ENCODE data around the gene ACSS3.
"Not testable (repeated sequence)": the region's sequence is repeated elsewhere in the genome, so short reads cannot be mapped to it uniquely, and the experiment has no call there.

ACSS3 gene

DNA sequence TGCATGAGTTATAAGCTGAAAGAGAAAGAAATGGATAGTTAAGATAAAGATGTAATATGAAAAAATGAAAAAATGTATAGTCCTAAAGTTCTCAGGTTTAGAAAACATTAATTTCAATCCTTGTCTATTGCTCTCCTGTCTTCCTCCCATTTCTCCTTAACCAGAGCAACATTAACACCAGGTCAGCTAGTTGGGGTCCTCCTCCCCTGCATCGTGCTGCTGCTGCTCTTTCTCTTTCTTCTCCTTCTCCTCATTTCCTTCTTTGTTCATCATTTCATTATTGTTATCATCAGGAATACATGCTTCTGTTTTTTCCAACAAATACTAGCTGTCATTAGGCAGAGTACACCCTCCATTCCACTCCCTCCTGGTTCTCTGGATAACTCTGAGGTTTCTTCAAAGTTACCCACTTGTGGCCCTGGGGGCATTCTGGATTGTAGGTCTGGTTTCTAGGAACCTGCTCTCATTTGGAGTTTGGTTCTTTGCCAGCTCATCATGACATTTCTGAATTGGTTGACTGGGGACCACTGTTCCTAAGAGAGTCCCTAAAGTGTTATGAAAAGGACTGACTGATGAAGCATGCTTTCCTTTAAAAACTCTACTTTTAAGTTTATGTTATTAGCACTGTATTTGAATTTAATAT lies 17.0 kb downstream of the ACSS3 start:
- DNase-seq, result no peak

DNA sequence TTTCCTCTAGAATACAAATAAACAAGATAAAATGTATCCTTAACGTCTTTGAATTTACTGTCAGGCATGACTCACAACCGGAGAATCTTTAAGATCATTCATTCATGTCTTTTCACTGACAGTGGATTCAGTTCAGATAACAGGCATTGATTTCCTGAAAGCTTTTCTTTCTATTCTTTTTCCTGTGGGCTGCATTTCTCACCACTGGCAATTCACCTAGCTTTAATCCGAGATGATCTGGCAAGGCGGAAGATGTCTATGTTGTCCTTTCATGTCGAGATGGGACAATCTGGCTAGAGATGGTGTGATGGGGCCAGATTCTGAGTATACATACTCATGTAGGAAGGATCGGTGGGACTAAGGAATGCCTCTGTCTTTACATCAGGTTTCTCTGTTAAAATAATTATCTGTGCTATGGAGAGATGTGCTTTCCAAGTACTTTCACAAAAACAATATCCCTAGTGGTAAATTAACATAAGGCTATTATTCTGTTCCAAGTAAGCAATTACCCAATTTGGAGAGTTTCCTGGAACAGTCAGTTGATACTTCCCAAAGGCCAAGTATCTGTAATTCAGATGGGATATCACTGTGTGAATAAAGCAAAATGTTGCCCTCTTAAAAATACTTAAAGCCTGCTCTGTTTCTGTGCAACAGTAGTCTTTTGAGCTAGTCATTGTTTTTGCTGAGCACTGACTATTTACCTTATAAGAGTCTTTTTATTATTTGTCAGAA lies 17.8 kb downstream of the ACSS3 start:
- no peak for DNase-seq

DNA sequence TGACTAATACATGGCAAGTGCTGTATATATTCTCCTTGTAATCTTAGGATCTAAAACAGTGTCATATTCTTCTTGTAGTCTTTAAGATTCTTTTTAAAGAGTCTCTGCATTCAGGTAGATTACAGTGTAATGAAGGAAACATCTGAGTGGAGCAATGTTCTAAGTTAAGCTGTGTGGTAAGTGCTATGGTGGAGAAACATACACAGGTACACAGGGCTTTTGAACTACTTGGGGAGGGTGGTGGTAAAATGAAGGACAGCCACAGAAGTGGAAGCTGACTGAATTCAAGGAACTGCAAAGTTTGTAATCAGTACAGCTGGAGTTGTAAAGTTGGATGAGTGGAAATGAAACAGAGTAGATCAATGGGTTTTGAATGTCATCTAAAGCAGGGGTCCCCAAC lies 27.8 kb downstream of the ACSS3 start:
- no peak for DNase-seq

DNA sequence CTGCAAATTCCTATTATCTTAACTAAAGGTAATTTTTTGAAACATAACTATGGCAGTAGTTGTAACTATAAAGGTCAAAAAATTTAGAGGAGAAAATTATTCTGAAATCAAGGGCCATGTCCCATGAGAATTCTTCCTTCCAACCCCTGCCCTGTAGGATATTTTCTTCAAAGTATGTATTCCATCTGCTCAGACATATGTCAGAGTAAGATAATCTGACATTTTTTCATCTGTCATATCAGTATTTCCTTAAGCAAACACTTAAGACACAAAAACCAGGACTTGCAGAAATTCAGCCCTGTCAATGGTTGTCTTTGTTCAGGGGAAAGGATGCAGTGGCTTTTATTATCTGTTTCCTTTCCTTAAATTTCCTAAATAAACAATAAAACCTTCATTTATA lies 36.3 kb downstream of the ACSS3 start:
- DNase-seq, result no peak

DNA sequence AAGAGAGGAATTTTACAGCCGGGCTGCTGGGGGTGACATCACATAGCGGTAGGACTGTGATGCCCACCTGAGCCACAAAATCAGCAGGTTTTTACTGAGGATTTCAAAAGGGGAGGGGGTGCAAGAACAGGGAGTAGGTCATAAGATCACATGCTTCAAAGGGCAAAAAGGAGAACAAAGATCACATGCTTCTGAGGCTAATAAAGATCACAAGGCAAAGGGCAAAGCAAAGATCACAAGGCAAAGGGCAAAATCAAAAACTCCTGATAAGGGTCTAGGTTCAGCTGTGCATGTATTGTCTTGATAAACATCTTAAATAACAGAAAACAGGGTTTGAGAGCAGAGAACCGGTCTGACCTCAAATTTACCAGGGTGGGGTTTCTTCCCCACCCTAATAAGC lies 41.2 kb downstream of the ACSS3 start:
- DNase-seq, result not testable (repeated sequence)

DNA sequence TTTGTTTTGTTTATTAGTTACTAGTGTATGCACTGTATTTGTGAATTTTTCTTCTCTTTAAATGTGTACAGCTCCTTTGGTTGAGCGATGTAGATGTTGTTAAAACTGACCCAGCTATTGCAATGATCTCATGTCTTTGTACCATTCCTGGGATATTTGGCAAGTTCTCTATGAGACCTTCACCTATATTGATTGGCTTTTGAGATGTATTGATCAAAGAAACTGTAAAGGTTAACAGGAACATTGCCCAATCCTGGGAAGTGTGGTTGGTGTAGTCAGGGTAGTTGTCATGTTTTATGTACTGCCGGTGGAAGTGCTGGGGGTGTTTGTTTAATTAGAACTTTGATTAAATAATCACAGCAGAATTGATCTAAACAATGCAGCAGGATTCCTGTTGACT lies 43.1 kb downstream of the ACSS3 start:
- no peak for DNase-seq

DNA sequence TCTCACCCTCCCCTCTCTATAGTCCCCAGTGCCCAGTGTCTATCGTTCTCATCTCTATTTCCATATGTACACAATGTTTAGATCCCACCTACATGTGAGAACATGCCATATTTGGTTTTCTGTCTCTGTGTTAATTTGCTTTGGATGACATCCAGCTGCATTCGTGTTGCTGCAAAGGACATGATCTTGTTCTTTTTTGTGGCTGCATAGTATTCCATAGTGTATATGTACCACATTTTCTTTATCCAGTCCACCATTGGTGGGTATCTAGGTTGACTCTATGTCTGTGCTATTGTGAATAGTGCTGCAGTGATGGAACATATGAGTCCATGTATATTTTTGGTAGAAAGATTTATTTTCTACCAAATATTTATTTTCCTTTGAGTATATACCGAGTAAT lies 45.7 kb downstream of the ACSS3 start:
- DNase-seq, result no peak

DNA sequence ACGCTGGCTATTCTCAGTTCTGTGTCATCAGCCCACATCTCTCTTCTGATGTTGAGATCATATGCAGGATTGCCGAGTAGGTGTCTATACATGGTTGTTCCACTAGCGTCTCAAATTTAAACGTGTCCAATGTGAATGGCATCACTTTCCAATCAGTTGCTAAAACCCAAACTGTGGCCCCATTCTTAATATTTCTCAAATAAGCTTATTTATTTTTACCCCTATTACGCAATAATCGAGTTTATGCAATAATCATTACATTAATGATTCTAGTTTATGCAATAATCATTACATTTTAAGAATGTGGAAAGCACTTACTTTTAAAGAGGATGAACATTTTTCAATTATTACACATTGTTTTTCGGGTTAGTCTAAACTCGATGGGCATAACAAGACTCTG lies 47.8 kb downstream of the ACSS3 start:
- no peak for DNase-seq

DNA sequence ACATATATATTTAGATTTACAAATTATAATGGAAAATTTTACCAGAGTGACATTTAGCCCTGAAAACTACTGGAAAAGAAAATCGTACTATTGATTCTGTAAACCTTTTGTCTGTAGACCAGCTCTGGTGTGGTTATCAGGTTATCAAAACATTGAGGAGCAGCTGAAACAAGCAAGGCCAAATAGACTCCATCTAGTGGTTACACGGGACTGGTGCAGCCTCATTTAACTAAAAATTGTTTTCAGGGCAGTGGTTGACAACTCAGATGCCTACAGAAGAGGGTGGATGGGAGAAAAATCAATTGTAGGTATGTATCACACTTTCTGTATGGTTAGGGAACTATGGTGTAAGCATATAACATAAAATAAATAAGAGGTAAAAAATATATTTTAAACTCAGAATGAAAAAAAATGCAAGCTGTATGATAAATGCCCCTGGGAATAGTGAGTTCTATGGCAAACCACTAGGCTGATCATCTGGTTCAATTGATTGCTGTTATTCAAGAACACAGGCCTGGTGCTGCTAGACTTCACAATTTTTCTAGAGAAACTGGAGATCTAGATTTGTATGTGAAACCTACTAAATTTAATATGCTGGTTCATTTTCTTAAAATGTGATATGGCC lies 51.2 kb downstream of the ACSS3 start:
- peak; percentile 81 for DNase-seq

DNA sequence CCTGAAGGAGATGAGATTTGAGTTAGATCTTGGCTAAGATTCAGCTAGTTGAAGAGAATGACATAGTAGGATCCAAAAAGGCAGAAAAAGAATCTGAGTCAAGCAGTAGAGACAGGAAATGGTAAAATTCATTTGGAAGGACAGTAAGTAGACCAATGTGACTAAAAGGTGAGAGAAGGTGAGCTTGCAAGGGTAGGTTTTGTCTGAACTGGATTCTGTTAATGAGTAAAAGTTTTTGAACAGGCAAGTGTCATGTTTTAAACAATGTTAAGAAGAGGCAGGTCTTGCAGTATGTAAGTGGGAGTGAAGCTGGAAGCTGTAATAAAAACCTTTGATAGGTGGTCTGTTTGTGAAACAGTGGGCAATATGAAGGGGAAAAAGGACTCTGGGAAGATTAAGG lies 58.6 kb downstream of the ACSS3 start:
- no peak for DNase-seq

DNA sequence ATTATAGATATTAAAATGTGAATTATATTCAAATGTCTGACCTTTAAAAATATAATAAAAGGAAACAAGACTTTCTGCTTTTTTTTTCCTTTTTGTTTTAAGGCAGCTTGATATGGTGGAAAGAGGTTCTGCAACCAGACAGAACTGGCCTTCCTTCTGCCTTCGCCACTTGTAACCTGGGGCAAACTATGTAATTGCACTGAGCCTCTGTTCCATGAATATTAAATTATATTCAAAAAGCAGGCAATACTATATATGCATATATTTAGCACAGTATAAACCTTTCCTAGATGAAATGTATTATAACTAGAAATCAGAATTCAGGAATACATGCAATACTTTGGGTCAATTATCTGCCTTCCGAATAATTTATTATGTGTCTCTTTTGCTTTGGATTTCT lies 59.9 kb downstream of the ACSS3 start:
- no peak for DNase-seq

DNA sequence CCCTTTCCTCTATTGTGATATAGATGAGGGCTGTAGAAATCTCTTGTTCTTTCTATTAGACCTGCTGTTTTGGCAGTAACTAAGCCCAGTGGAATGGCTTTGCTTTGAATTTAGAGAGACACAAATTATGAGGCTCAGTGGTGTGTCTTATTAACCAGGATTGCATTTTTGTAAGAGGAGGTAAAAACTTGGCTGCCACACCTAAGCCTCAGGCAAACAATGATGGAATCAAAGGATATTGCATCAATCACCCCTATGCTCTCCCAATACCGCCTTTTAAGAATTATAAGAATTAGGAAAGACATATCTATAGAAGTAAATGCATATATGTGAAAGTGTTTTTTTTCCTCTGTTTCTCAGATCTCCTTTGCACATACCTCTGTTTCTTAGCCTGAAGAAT lies 63.3 kb downstream of the ACSS3 start:
- no peak for DNase-seq

DNA sequence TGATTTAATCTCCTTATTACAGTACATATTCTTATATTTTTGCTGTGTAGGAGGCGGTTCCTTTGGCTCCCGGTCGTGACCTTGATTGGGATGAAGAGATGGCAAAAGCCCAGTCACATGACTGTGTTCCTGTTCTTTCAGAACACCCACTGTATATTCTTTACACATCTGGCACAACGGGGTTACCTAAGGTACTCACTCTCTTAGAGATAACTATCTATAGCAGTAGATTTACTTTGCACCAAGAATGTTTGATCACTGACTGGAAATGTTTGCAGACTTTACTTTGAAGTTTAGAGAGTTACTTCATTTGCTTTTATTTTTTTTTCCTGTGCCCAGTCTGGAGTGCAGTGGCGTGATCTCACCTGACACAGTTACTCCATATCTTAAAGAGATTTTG lies 65.2 kb downstream of the ACSS3 start:
- DNase-seq, result peak; percentile 92

DNA sequence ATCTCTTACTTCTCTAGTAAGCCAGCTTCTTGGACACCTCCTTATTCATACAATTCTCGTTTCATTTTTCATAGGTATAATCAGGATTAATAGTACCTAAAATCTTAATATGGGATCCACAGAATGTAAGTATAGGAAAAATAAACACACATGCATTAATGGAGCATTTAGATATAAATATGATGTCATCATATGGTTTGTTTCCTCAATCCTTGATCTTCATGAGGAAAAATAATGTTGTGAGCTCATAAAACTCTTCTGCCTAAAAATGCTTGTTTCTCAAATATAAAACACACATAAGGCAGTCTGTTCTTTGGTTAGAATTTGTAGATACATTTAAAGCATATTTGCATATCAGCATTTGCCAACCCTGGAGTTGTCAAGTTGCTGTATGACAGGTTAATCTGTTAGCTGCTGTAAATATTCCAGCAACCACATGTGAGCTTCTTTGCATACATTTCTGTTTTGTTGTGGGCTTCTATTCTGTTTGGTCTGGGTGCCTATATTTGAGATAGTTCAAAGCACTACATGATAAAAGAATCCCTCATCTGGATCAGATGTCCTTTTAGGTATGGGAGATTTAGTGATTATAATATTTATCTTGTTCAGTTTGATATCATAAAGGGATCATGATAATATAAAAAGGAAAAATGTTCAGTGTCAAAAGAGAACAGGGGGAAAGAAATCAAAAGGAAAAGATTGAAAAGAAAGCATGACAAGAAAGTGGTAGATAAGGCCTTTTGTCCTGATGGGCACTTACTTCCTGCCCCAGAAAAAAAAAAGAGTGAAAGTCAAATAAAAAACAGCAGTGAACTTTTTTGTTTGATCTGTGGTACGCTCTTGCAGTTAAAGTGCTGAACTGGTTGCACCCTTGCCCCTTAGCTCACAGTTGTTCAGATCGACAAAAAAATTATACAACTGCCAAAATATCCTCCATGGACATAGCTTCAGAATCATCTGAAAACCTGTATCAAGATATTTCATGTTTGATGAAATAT lies 68.6 kb downstream of the ACSS3 start:
- peak; percentile 40 for DNase-seq

DNA sequence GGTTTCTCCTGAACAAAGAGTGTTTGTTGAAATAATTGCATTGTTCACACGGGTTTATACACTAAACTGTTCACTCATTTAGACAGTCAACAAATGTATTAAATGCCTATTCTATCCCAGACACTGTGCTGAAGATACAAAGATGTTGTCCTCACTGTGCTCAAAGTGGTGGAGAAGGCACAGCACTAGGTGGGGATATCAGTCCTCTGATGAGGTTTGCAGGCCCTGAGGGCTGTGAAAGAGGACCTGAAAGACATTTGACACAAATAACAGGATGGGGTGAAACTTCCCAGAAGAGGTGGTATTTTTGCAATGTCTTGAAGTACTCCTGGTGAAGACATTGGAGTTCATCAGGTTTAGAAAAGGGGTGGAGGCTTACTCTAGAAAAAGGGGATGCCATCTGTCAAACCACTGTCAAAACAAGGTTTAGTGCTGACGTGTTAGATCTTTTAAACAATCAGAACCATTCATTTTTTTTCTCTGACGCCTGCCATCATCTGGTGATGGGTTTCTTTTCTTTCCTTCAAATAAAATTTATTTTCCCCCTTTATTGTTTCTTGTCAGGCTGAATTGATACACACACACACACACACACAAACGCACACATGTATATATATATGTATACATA lies 69.5 kb downstream of the ACSS3 start:
- peak; percentile 45 for DNase-seq

DNA sequence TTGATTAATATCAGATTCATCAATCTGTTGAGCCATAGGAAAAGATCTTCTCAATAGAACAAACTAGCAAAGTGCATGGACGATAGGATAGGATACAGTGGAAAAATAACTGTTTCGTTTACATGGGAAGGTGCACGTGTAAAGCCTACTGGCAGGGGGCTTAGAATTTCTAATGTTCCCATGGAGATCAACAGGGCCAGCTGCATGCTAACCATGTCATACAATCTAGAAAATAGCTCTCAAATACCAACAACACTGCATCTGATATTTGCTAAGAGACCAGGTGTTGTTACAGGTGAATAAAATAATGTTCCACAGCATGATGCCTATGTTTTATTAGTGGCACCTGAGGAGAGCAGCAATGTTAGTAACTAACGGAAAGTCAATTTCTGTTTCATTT lies 72.5 kb downstream of the ACSS3 start:
- peak; percentile 91 for DNase-seq

DNA sequence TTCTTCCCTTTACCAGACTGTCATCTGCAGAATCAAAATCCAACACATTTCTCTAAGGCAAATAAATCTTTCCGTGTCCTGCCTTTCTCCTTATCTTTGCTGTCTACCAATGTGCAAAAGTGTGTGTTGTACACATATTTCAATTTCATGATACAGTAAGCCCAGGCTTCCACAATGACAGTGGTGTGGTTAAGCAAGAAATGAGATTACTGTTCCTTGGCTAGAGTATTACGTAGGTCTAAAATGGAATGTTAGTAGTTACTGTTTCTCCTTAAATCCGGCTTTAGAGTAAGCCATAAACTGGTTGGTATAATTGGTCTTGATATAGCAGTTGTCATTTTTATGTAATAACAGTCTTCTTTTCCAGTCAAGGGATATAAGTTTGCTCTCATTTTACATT lies 82.0 kb downstream of the ACSS3 start:
- DNase-seq, result no peak

DNA sequence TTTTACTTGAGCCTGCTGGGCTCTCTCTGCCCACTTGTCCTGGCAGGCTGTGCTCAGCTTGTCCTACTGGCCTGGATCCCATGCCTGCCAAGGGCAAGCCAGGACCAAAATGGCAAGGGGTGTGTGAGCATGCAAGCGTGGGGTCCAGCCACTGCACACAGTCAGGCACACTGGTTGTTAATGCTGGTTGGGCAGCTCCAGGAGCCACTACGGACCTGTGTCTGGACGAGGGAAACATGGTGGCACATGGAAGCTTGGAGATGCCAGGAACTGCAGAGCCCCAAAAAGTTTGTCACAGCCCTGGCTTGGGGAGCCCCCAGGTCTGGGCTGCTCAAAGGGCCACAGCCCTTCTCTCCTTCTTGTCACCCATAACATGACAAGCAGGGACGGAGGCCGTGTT lies 83.8 kb downstream of the ACSS3 start:
- DNase-seq, result no peak

DNA sequence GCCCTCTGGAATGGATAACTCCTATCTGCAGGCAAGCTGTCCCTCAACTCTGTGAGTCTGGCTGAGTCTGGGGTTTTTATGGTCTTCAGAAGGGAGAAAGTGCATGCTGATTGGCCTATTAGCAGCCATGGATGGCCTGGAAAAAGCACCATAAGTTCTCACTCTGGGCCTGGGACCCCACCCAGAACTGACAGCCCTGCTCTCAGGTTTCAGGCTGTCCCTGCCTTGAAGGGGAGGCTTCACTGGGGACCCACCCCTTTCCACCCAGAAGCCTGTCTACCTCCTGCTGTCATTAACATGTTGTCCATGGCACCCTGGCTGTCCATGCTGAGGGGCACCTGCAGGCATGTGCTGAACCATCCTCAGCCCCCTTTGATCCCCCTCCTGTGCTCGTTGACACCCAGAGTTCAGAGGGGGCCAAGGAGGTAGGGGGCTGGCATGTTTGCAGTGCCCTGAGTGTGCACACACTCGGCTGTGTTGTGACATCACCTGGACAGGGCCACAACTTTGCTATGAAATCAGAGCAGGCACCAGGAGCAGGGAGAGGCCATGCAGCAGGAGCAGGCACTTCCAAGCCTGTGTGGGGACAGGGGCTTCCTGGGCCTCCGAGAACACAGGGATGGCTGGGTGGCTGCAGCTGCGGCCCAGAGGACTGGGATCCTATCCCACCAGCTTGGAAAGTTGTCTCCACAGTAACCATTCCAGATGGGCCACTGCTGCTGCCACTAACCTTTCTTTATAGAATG lies 84.7 kb downstream of the ACSS3 start:
- DNase-seq, result no peak

DNA sequence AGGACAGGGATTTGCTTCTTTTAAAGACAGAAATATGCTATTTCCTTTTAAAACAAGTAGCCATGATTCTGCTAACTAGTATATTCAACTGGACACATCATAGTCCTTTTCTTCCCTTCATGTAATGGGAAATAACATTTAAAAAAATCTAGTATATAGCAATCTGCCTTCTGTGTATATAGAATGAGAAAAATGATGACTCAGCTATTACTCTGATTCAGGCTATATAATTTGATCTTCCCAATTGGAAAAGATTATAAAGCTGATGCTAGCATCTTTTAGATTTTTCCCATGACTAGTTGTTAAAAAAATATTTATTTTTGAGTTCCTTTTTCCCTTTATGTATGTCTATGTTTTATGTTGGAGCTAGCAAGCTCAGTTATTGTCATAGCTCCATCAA lies 86.9 kb downstream of the ACSS3 start:
- DNase-seq, result no peak

DNA sequence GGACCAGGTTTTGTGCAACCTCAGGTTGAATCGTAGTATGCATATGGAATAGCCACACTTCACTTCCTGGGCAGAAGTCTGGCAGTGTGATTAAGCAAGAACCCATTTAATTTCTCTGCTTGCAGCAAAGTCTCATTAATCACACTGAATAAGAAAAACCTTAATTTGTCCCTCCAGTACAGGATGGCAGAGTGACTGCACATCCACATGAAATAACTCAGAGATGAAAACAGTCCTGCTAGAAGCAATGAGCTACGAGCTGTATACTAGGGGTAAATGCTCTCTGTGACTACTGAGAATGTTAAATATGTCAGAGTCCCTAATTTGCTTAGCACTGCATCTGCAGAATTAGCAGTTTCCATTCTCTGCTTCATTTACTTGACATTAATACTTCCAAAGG lies 88.9 kb downstream of the ACSS3 start:
- DNase-seq, result no peak

DNA sequence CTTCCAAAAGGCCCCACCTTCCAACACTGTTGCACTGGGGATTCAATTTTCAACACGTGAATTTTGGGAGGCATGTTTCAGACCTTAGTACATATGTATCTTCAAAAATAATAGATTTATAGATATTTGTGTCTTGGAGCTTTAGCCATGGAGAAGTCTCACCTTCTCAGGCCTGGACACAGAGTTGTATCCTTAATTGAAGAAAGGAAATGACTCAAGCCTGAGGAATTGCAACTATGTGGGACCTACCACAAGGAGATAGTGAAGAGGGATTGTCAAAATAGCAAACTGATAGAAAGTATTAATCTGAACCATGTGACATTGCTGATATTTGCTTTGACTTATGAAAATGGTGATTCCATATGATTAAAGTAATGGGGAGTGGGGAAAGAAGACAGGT lies 89.8 kb downstream of the ACSS3 start:
- DNase-seq, result no peak
